B cell (primary cell): ENCODE measurements around the gene FAM184B.

ENCODE experiments used
- EZH2 ChIP-seq: IDR thresholded peaks from 2 replicates; pipeline ENCODE4 v1.6.1; 2012; ENCODE audit warnings: borderline replicate concordance, low read depth, mild to moderate bottlenecking, moderate library complexity, low read length; ENCODE audit not compliant: insufficient read depth, poor library complexity, severe bottlenecking
- TF ChIP-seq, protein P1 (sequence below): fragments of 200-600 bp; IDR thresholded peaks from one replicate; pipeline ENCODE4 v1.8.0; 2022; ENCODE audit warnings: antibody characterized with exemption, mild to moderate bottlenecking

GRCh38 chr4:17635056-17635455 is 146.4 kb downstream of the FAM184B start:
- TF ChIP-seq, protein P1, sequence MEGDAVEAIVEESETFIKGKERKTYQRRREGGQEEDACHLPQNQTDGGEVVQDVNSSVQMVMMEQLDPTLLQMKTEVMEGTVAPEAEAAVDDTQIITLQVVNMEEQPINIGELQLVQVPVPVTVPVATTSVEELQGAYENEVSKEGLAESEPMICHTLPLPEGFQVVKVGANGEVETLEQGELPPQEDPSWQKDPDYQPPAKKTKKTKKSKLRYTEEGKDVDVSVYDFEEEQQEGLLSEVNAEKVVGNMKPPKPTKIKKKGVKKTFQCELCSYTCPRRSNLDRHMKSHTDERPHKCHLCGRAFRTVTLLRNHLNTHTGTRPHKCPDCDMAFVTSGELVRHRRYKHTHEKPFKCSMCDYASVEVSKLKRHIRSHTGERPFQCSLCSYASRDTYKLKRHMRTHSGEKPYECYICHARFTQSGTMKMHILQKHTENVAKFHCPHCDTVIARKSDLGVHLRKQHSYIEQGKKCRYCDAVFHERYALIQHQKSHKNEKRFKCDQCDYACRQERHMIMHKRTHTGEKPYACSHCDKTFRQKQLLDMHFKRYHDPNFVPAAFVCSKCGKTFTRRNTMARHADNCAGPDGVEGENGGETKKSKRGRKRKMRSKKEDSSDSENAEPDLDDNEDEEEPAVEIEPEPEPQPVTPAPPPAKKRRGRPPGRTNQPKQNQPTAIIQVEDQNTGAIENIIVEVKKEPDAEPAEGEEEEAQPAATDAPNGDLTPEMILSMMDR: no peak
- TF ChIP-seq EZH2: no peak
